Ureter (tissue), 1 donor: ENCODE data around the gene HAND2. TPM values are rescaled to one million over a fixed set of nuclear protein-coding genes. Genes with fewer than 3 reads are reported as not detected.

Experiments
- DNase-seq: peaks from one replicate; pipeline ENCODE4 v3.0.0-alpha.2; 2020; ENCODE audit warnings: low spot score
- total RNA-seq: library from RNA; stranded (reverse); gene quantifications from one replicate; pipeline ENCODE4 v1.2.4, GENCODE V29; 2023
- donor health status: DM: yes; HTN: yes; CAD: no.

The HAND2 gene
- total RNA-seq, 1 donor from 2014 or later = 0.21 TPM

- DNase-seq = no peak
These were observed 6.9 kb upstream of the HAND2 start for GRCh38 chr4:173536808-173537429.

GRCh38 chr4:173535957-173536356, 5.9 kb upstream of the HAND2 start:
- DNase-seq = no peak

- no peak for DNase-seq
These were observed 5.3 kb upstream of the HAND2 start for GRCh38 chr4:173535165-173535902.

GRCh38 chr4:173534434-173534833, 4.4 kb upstream of the HAND2 start:
- no peak for DNase-seq

GRCh38 chr4:173532725-173533511, 2.9 kb upstream of the HAND2 start:
- no peak for DNase-seq

- no peak for DNase-seq
These were observed 1.3 kb upstream of the HAND2 start for GRCh38 chr4:173531086-173531965.

GRCh38 chr4:173530326-173531085, 477 bp upstream of the HAND2 start:
- no peak for DNase-seq

GRCh38 chr4:173528378-173529321, 1.4 kb downstream of the HAND2 start:
- DNase-seq = no peak

GRCh38 chr4:173527103-173527891, 2.7 kb downstream of the HAND2 start:
- no peak for DNase-seq

- no peak for DNase-seq
These were observed 3.3 kb downstream of the HAND2 start for GRCh38 chr4:173526724-173527102.

- DNase-seq = no peak
These were observed 4.0 kb downstream of the HAND2 start for GRCh38 chr4:173526027-173526482.

- no peak for DNase-seq
These were observed 4.7 kb downstream of the HAND2 start for GRCh38 chr4:173525118-173526011.

GRCh38 chr4:173524218-173525117, 5.6 kb downstream of the HAND2 start:
- DNase-seq = no peak

- no peak for DNase-seq
These were observed 7.1 kb downstream of the HAND2 start for GRCh38 chr4:173522951-173523395.

GRCh38 chr4:173522160-173522950, 7.7 kb downstream of the HAND2 start:
- no peak for DNase-seq
